Esophagus mucosa (tissue), 1 donor: ENCODE data around the gene C1orf232. TPM values are rescaled to one million over a fixed set of nuclear protein-coding genes. Genes with fewer than 3 reads are reported as not detected.

Experiments
- ATAC-seq: fragments of 200-7000 bp; cut with Tn5 transposase; one replicate; pipeline ENCODE4 v1.9.1; 2020
- total RNA-seq: library from RNA; stranded (reverse); gene quantifications from one replicate; pipeline ENCODE4 v1.2.4, GENCODE V29; 2023
- donor health status: DM: yes; HTN: yes; CAD: no.

The C1orf232 gene
- total RNA-seq, 1 donor from 2014 or later, result not detected

DNA sequence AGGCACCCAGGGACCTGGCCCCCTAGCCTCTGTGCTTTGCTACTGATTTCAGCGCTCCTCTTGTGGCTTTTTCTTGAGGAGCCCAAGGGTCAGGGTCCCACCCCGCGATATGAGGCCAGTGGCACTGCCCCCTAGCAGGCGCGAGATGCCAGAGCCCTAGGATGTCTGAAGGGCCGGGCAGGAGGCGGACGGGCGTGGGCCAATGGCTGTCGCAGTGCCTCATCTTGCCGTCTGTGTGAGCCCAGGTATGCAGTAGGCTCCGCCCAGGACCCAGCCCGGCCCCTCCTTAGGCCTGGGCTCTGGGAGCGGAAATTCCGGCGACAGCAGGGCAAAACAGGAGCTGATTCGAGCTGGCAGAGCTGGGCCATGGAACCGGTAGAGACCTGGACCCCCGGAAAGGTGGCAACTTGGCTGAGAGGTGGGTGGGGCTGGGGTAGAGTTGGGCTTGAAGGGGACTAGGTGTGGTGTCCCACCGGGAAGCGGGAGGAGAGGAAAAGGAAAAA, 8.5 kb upstream of the C1orf232 start, which contains the start of gene CNKSR1:
Gene CNKSR1, plus strand, starts transcription at position 310 of the 503 bp plus-strand sequence. Its CDS starts 57 bp downstream, at position 367.
- ATAC-seq, result peak; percentile 84

- ATAC-seq, result no peak
Observed at GRCh38 chr1:26175346-26175745, 6.6 kb upstream of the C1orf232 start.

GRCh38 chr1:26171084-26172072, 2.6 kb upstream of the C1orf232 start, which contains the start of gene ZNF593OS:
Gene ZNF593OS, minus strand, starts transcription at chr1:26171832. Its CDS starts 171 bp downstream, at chr1:26171661.
- no peak for ATAC-seq

DNA sequence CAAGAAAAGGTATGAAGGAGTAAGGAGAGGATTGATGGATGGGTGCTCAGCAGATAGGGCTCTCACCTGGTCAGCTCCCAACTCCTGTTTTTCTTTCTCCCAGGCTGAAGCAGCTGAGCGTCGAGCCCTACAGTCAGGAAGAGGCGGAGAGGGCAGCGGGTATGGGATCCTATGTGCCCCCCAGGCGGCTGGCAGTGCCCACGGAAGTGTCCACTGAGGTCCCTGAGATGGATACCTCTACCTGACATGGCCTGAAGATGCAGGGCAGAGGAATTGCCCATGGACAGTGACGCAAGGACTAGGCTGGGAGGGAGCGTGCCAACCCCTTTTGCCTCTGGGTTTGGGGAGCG, 1.7 kb upstream of the C1orf232 start:
- ATAC-seq, result peak; percentile 6

GRCh38 chr1:26169669-26170471, 1.1 kb upstream of the C1orf232 start, which contains the start of gene ZNF593:
Gene ZNF593, plus strand, starts transcription at chr1:26169908. Its CDS starts 76 bp downstream, at chr1:26169984.
- peak; percentile 93 for ATAC-seq

DNA sequence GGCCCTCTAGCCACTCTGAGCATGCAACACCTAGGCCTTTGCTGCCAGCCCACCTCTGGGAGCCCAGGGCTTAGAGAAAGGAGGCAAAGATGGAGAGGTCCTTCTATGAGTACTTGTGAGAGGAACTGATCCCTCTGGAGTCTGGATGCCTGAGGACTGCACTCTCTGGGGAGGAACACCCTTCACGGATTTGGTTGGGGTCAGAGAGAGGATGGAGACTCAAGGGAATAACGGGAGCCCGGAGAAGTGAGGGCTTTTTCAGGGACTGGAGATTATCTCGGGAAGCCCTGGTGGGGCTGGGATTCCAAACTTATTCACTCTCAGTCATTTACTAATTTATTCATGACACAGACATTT, 413 bp upstream of the C1orf232 start:
- no peak for ATAC-seq

DNA sequence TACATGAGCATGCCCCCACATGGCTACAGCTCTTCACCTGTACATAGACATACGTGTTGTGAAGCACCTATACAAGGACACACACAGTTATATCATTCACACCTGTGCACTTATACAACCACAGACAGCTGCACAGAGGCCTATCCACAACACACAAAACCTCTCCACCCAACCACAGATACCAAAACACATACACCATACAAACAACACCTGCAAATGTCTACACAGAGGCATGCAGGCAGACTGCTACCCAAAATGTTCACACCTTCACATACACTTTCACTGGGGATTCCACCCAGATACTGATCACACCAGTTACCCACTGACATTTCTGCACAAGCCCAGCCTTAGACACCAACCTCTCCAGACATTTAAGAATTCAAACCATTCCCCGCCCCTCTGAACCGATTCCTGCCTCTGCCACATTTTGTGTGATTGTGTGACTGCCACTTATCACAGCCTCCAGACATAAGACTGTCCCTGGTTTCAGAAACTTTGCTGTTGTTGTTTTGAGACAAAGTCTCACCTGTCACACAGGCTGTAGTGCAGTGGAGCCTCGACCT, 2.0 kb downstream of the C1orf232 start:
- no peak for ATAC-seq

DNA sequence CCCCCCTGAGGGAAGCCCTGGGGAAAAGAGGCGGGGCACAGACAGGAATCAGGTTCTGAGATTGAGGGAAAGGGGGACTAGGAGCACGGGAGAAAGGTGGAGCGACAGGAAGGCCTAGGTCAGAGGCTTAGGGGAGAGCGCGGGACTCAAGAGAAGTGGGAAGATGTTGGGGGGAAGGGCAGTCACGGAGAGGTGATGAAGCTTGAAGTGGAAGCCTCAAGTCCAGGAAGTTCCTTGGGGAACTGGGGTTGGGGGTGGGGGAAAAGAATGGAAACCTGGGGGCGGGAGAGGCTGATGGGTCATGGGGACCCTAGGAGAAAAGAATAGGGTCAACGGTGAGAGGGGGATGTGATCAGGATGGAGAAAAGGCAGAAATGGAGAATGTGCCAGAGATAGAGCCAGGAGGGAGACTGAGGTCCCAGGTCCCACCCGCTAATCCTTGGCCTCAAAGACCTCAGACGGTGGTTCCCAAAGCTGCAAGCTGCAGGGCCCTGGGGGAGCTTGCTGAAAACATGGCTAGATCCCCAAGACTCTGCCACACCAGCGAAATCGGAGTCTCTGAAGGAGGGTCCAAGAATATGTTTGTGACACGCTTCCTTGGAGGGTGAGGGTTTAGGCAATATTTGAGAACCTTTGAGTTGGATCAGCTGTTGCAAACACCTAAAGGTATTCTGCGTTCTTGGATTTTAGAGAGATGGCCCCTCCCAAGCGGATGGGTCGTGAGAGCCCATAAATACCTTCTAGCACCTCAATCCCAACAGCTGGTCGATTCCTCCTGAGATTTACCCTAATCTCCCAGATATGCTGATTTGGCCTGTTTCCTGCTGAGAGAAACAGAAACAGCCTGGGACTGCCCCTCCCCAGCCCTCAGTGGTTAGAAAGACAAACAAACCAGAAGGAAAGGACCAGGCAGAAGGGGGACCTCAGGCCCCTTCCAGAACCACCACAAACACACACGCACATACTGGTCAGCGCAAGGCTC, 3.6 kb downstream of the C1orf232 start:
- ATAC-seq, result no peak

GRCh38 chr1:26164036-26164860, 4.5 kb downstream of the C1orf232 start:
- ATAC-seq, result peak; percentile 34

- ATAC-seq, result no peak
Observed at GRCh38 chr1:26163684-26164035, 5.1 kb downstream of the C1orf232 start.

- no peak for ATAC-seq
Observed at GRCh38 chr1:26162220-26162709, 6.5 kb downstream of the C1orf232 start.

GRCh38 chr1:26161415-26162219, 7.1 kb downstream of the C1orf232 start:
- ATAC-seq, result peak; percentile 36

DNA sequence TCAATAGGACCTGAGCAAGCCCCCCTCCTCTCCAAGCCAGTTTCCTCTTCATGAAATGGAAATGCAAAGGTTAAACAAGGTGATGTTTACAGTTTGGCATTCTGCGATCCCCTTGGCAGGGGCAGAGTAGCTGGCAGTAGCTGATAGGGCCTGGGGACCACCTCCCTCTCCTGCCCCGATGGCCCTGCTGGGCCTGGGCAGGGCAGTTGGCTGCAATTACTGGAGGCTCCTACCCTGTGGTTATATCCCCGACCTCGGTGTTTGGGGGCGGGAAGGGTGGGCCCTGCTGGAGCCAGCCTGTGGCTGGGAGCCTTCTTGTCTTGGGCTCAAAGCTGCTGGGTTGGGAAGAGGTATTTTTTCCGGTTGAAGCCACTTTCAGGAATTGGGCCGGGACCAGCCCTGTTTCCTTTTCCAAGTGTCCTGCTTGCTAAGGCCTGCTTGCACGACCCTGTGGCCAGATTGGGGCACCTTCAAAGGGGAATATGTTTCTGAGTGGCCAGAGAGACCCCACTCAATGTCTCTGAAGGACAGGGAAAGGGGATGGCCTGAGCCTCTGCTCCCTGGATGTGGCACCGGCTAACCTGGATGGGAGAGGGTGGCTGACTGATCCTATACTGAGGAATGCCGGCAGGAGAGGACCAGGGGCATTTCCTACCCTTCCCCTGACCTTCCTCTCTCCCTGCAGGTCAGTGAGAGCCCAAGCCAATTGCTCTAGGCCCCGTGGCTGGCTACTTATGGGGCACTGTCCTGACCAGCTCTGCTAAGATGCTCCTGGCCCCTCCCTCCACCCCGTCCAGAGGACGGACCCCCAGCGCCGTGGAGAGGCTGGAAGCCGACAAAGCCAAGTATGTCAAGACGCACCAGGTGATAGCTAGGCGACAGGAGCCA, 8.0 kb downstream of the C1orf232 start:
- ATAC-seq, result no peak

- no peak for ATAC-seq
Observed at GRCh38 chr1:26159743-26160039, 9.1 kb downstream of the C1orf232 start.

- no peak for ATAC-seq
Observed at GRCh38 chr1:26158908-26159742, 9.6 kb downstream of the C1orf232 start, which contains the start of gene FAM110D. Gene FAM110D, plus strand, starts transcription at chr1:26159079. Its CDS starts 2,213 bp downstream, at chr1:26161292.

GRCh38 chr1:26158271-26158907, 10.4 kb downstream of the C1orf232 start:
- ATAC-seq, result no peak
